GM23338 (cell line): ENCODE data around the gene LNPEP.

Experiments
- CTCF ChIP-seq, 2 experiments: fragments of 200-600 bp in 1 of 2; sonication (generic) in 1 of 2; conservative IDR thresholded peaks; 2 replicates each; pipeline versions ENCODE4 v1.5.1 to v1.6.1; 2016 to 2017; ENCODE audit warnings: antibody characterized with exemption in 2 of 2, low read depth in 2 of 2, mild to moderate bottlenecking in 2 of 2, moderate library complexity in 1 of 2
- EZH2 ChIP-seq: fragments of 200-600 bp; sonication (generic); IDR thresholded peaks from one replicate; pipeline ENCODE4 v1.8.0; 2017; ENCODE audit warnings: antibody characterized with exemption, mild to moderate bottlenecking, low read depth; ENCODE audit not compliant: unreplicated experiment
- EZH2phosphoT487 ChIP-seq: fragments of 200-600 bp; sonication (generic); IDR thresholded peaks from one replicate; pipeline ENCODE4 v1.8.1; 2018; ENCODE audit warnings: antibody characterized with exemption; ENCODE audit not compliant: unreplicated experiment
- JUNB ChIP-seq: IDR thresholded peaks from one replicate; pipeline ENCODE4 v1.6.1; 2016; ENCODE audit warnings: antibody characterized with exemption; ENCODE audit not compliant: unreplicated experiment
- POLR2AphosphoS5 ChIP-seq: IDR thresholded peaks from 2 replicates; pipeline ENCODE4 v1.6.1; 2016; ENCODE audit warnings: antibody characterized with exemption, low read depth
- REST ChIP-seq: IDR thresholded peaks from one replicate; pipeline ENCODE4 v1.6.1; 2018; ENCODE audit warnings: antibody characterized with exemption; ENCODE audit not compliant: unreplicated experiment
- STAT1 ChIP-seq: IDR thresholded peaks from one replicate; pipeline ENCODE4 v1.6.1; 2016; ENCODE audit warnings: antibody characterized with exemption; ENCODE audit not compliant: unreplicated experiment

GRCh38 chr5:96922499-96923244 lies 13.2 kb upstream of the LNPEP start:
- no peak for TF ChIP-seq POLR2AphosphoS5
- no peak for TF ChIP-seq CTCF (conservative IDR thresholded peaks at IDR 0.05; ENCODE audit: low read depth in 2 of 2)
- no peak for TF ChIP-seq EZH2
- TF ChIP-seq STAT1, result no peak
- no peak for TF ChIP-seq REST
- no peak for TF ChIP-seq EZH2phosphoT487
- no peak for TF ChIP-seq JUNB
